ENCODE data around the gene PCDHA6.
"Not testable (repeated sequence)": the region's sequence is repeated elsewhere in the genome, so short reads cannot be mapped to it uniquely, and the experiment has no call there.

PCDHA6 gene

DNA sequence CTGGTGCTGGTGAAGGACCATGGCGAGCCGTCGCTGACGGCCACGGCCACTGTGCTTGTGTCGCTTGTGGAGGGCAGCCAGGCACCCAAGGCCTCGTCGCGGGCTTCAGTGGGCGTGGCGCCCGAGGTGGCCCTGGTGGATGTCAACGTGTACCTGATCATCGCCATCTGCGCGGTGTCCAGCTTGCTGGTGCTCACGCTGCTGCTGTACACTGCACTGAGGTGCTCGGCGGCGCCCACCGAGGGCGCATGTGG lies 30.2 kb downstream of the PCDHA6 start:
- no peak for DNase-seq

DNA sequence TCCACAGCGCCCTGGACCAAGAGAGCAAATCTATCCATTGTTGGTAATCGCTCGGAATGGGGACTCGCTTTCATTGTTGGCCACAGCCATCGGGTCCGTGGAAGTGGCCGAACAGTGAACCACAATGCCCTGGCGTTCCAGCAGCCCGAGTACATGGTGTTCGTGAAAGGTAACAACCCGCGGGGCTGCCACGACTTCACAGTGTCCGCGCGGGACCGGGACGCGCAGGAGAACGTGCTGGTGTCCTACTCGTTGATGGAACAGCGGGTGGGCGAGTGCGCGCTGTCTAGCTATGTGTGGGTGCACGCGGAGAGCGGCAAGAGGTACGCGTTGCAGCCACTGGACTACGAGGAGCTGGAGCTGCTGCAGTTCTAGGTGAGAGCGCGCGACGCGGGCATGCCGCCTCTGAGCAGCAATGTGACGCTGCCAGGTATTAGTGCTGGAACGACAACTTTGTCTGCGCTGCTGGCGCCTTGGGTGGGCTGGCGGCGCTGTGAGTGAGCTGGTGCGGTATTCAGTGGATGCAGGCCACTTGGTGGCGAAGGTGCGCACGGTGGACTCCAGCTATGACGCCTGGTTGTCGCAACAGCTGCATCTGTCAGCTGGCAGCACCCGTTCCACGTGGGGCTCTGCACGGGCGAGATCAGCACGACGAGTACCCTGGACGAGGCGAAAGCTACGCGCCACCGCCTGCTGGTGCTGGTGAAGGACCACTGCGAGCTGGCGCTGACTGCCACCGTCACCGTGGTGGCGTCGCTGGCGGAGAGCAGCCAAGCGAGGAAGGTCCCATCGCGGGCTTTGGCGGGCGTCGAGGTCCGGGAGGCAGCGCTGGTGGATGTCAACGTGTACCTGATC lies 34.9 kb downstream of the PCDHA6 start:
- DNase-seq: no peak

DNA sequence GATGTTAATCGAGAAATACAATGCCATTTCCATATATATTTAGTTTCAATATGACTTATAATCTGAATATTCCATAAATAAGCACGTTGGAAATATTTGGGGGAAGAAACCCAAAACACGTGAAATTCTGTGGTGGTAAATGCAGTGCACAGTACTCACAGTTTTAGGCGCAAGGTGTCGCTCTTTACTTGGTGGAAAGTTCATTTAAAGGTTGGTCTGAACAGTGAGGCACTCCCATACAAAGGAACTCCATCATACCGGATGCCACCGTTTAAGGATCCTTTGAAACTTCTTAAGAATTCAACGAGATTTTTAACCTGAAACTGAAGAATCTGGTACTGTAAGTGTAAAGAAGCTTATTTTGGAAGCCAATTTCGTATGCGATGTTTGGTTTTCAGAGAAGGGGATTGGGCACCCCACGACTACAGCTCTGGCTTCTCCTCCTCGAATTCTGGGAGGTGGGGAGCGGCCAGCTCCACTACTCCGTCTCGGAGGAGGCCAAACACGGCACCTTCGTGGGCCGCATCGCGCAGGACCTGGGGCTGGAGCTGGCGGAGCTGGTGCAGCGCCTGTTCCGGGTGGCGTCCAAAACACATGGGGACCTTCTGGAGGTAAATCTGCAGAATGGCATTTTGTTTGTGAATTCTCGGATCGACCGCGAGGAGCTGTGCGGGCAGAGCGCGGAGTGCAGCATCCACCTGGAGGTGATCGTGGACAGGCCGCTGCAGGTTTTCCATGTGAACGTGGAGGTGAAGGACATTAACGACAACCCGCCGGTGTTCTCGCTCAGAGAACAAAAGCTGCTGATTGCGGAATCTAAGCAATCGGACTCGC lies 41.2 kb downstream of the PCDHA6 start, which contains the start of gene PCDHA11:
Gene PCDHA11 (plus strand): TSS at position 237 of the 834 bp plus-strand sequence. CDS start 147 bp downstream, at position 384.
- peak; percentile 24 for DNase-seq

DNA sequence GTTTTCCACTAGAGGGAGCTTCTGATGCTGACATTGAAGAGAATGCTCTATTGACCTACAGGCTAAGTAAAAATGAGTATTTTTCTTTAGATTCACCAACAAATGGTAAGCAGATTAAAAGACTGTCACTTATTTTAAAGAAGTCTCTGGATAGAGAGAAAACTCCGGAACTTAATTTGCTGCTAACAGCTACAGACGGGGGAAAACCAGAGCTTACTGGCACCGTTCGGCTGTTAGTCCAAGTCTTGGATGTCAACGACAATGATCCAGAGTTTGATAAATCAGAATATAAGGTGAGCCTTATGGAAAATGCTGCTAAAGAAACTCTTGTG lies 41.8 kb downstream of the PCDHA6 start:
- DNase-seq: no peak

DNA sequence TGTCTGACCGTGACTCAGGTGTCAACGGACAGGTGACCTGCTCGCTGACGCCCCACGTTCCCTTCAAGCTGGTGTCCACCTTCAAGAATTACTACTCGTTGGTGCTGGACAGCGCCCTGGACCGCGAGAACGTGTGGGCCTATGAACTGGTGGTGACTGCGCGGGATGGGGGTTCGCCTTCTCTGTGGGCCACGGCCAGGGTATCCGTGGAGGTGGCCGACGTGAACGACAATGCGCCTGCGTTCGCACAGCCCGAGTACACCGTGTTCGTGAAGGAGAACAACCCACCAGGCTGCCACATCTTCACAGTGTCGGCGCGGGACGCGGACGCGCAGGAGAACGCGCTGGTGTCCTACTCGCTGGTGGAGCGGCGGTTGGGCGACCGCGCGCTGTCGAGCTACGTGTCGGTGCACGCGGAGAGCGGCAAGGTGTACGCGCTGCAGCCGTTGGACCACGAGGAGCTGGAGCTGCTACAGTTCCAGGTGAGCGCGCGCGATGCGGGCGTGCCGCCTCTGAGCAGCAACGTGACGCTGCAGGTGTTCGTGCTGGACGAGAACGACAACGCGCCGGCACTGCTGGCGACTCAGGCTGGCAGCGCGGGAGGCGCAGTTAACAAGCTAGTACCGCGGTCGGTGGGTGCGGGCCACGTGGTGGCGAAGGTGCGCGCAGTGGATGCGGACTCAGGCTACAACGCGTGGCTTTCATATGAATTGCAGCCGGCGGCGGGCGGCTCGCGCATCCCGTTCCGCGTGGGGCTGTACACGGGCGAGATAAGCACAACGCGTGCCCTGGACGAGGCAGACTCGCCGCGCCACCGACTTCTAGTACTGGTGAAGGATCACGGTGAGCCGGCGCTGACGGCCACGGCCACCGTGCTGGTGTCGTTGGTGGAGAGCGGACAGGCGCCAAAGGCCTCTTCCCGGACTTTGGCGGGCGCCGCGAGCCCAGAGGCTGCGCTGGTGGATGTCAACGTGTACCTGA lies 42.8 kb downstream of the PCDHA6 start:
- no peak for DNase-seq

DNA sequence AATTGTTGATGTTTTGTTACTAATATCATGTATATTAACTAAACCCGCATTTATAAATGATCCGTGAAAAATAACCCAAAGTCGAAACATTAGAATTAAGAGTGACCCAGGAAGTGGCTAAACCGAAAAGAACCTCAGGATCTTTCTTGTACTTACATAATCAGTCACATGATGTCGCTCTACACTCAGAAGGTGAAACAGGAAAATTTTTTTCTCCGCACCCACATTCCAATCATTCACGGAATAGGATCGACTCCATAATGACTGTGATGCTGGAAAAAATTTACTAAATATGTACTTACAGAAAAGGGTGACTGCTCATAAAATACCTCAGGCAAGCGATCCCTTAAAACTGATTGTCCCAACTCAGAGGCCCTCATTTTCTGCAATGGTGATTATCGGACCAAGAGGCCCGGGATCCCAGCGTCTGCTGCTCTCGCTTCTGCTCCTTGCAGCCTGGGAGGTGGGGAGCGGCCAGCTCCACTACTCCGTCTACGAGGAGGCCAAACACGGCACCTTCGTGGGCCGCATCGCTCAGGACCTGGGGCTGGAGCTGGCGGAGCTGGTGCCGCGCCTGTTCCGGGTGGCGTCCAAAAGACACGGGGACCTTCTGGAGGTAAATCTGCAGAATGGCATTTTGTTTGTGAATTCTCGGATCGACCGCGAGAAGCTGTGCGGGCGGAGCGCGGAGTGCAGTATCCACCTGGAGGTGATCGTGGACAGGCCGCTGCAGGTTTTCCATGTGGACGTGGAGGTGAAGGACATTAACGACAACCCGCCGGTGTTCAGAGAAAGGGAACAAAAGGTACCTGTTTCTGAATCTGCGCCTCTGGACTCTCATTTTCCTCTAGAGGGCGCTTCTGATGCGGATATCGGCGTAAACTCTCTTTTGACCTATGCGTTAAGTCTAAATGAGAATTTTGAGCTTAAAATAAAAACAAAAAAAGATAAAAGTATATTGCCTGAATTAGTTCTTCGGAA lies 47.6 kb downstream of the PCDHA6 start, which contains the start of gene PCDHA12:
Gene PCDHA12 (plus strand): TSS at position 224 of the 981 bp plus-strand sequence. CDS start 165 bp downstream, at position 389.
- DNase-seq: no peak

DNA sequence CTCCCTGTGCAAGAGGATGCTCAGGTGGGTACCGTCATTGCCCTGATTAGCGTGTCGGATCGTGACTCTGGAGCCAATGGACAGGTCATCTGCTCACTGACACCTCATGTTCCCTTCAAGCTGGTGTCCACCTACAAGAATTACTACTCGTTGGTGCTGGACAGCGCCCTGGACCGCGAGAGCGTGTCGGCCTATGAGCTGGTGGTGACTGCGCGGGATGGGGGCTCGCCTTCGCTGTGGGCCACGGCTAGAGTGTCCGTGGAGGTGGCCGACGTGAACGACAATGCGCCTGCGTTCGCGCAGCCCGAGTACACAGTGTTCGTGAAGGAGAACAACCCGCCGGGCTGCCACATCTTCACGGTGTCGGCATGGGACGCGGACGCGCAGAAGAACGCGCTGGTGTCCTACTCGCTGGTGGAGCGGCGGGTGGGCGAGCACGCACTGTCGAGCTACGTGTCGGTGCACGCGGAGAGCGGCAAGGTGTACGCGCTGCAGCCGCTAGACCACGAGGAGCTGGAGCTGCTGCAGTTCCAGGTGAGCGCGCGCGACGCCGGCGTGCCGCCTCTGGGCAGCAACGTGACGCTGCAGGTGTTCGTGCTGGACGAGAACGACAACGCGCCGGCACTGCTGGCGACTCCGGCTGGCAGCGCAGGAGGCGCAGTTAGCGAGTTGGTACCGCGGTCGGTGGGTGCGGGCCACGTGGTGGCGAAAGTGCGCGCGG lies 48.9 kb downstream of the PCDHA6 start:
- DNase-seq: not testable (repeated sequence)

DNA sequence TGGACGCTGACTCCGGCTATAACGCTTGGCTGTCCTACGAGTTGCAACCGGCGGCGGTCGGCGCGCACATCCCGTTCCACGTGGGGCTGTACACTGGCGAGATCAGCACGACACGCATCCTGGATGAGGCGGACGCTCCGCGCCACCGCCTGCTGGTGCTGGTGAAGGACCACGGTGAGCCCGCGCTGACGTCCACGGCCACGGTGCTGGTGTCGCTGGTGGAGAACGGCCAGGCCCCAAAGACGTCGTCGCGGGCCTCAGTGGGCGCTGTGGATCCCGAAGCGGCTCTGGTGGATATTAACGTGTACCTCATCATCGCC lies 49.5 kb downstream of the PCDHA6 start:
- no peak for DNase-seq
